ENCODE results near the gene DGKZ. TPM values are rescaled to one million over a fixed set of nuclear protein-coding genes. Genes with fewer than 3 reads are reported as not detected.
"Not testable (repeated sequence)": the region's sequence is repeated elsewhere in the genome, so short reads cannot be mapped to it uniquely, and the experiment has no call there.

DGKZ gene
- total RNA-seq, 4 donors from 2014 or later: 104 to 270 (median 200) TPM

GRCh38 chr11:46370253-46370652, 23.0 kb downstream of the DGKZ start:
- H3K4me3 ChIP-seq: no peak overlapping the region
- no peak overlapping the region for H3K27ac ChIP-seq
- H3K36me3 ChIP-seq: peaks cover 0 to 68% (median 0%) of the 10 kb centered on the region in 3 donors
- peaks cover 0 to 11% (median 5%) of the 10 kb centered on the region in 4 donors for H3K4me1 ChIP-seq
- DNase-seq: no peak
- H3K9me3 ChIP-seq: no peaks in the 10 kb centered on the region
- no peaks in the 10 kb centered on the region for H3K27me3 ChIP-seq
- TF ChIP-seq POLR2A (IDR thresholded peaks at IDR 0.05): no peak
- TF ChIP-seq, protein P1, sequence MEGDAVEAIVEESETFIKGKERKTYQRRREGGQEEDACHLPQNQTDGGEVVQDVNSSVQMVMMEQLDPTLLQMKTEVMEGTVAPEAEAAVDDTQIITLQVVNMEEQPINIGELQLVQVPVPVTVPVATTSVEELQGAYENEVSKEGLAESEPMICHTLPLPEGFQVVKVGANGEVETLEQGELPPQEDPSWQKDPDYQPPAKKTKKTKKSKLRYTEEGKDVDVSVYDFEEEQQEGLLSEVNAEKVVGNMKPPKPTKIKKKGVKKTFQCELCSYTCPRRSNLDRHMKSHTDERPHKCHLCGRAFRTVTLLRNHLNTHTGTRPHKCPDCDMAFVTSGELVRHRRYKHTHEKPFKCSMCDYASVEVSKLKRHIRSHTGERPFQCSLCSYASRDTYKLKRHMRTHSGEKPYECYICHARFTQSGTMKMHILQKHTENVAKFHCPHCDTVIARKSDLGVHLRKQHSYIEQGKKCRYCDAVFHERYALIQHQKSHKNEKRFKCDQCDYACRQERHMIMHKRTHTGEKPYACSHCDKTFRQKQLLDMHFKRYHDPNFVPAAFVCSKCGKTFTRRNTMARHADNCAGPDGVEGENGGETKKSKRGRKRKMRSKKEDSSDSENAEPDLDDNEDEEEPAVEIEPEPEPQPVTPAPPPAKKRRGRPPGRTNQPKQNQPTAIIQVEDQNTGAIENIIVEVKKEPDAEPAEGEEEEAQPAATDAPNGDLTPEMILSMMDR (IDR thresholded peaks at IDR 0.05): no peak

DNA sequence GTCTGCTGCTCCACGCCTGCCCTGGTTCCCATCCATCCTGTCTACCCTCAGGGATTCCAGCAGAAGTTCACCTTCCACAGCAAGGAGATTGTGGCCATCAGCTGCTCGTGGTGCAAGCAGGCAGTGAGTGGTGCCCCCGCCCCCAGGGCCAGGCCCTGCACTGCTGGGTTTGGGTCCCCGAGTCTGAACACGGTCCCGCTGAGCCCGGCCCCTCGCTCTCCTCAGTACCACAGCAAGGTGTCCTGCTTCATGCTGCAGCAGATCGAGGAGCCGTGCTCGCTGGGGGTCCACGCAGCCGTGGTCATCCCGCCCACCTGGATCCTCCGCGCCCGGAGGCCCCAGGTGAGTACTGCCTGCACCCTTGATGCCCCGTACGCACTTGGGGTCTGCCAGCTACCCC, 24.0 kb downstream of the DGKZ start:
- H3K4me3 ChIP-seq, DNase-seq: not testable (repeated sequence)
- peaks cover 0 to 78% (median 0%) of the 10 kb centered on the region in 3 donors for H3K36me3 ChIP-seq

GRCh38 chr11:46372086-46372485, 24.8 kb downstream of the DGKZ start:
- H3K4me3 ChIP-seq: no peak overlapping the region
- no peaks in the 10 kb centered on the region for H3K27me3 ChIP-seq
- TF ChIP-seq, protein P1 (IDR thresholded peaks at IDR 0.05): no peak
- TF ChIP-seq POLR2A (IDR thresholded peaks at IDR 0.05): no peak
- no peak for DNase-seq
- peaks cover 0 to 86% (median 0%) of the 10 kb centered on the region in 3 donors for H3K36me3 ChIP-seq
- H3K9me3 ChIP-seq: no peaks in the 10 kb centered on the region
- H3K27ac ChIP-seq: no peak overlapping the region
- peaks cover 0 to 9% (median 4%) of the 10 kb centered on the region in 4 donors for H3K4me1 ChIP-seq

More for the DNA sequence above, 24.0 kb downstream of the DGKZ start:
- not testable (repeated sequence) for H3K27me3 ChIP-seq, H3K27ac ChIP-seq, H3K9me3 ChIP-seq
- H3K4me1 ChIP-seq: peaks cover 0 to 11% (median 5%) of the 10 kb centered on the region in 4 donors

- not testable (repeated sequence) for H3K9me3 ChIP-seq, H3K27me3 ChIP-seq, H3K4me1 ChIP-seq, H3K27ac ChIP-seq, DNase-seq, H3K4me3 ChIP-seq
- H3K36me3 ChIP-seq: peaks cover 0 to 90% (median 0%) of the 10 kb centered on the region in 3 donors
Measured at GRCh38 chr11:46372501-46372900, 25.2 kb downstream of the DGKZ start.

- peaks cover 0 to 78% (median 0%) of the 10 kb centered on the region in 3 donors for H3K36me3 ChIP-seq
- DNase-seq: no peak
- no peaks in the 10 kb centered on the region for H3K4me1 ChIP-seq
- no peaks in the 10 kb centered on the region for H3K27me3 ChIP-seq
- TF ChIP-seq, protein P1 (IDR thresholded peaks at IDR 0.05): no peak
- TF ChIP-seq POLR2A (IDR thresholded peaks at IDR 0.05): no peak
- H3K4me3 ChIP-seq: no peak overlapping the region
- H3K27ac ChIP-seq: no peak overlapping the region
- H3K9me3 ChIP-seq: no peaks in the 10 kb centered on the region
Measured at GRCh38 chr11:46373787-46374740, 26.8 kb downstream of the DGKZ start.

GRCh38 chr11:46374815-46375214, 27.6 kb downstream of the DGKZ start:
- no peaks in the 10 kb centered on the region for H3K27me3 ChIP-seq
- H3K4me3 ChIP-seq: no peak overlapping the region
- peaks cover 0 to 5% (median 0%) of the 10 kb centered on the region in 4 donors for H3K4me1 ChIP-seq
- DNase-seq: no peak
- H3K9me3 ChIP-seq: no peaks in the 10 kb centered on the region
- H3K27ac ChIP-seq: no peak overlapping the region
- TF ChIP-seq, protein P1 (IDR thresholded peaks at IDR 0.05): no peak
- no peak for TF ChIP-seq POLR2A (IDR thresholded peaks at IDR 0.05)
- H3K36me3 ChIP-seq: peaks cover 0 to 71% (median 0%) of the 10 kb centered on the region in 3 donors

Measured in Peyer's patch (tissue), 4 donors.